ENCODE results near the gene DHH. TPM values are rescaled to one million over a fixed set of nuclear protein-coding genes. Genes with fewer than 3 reads are reported as not detected.

DHH gene
- total and polyA plus RNA-seq, 2 experiments from 2014 or later: not detected

DNA sequence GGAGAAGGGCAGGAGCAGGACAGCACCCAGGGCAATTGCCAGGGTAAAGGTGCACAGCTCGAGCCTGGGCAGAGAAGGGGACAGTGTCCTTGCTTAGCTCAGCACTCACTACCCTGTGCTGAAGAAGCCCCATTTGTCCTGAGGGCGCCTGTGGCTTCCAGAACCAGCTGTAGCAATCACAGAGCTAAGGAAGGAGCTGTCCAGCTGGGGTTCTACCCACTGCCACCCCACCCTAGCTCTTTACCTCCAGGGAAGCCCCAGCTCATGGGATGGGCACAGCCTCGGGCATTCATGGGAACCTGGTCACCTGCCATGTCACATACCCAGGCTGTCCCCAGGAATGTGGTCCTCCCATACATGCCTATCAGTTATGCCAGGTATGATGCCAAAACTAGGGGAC, 10.2 kb upstream of the DHH start (continued):
- TF ChIP-seq, protein P1, sequence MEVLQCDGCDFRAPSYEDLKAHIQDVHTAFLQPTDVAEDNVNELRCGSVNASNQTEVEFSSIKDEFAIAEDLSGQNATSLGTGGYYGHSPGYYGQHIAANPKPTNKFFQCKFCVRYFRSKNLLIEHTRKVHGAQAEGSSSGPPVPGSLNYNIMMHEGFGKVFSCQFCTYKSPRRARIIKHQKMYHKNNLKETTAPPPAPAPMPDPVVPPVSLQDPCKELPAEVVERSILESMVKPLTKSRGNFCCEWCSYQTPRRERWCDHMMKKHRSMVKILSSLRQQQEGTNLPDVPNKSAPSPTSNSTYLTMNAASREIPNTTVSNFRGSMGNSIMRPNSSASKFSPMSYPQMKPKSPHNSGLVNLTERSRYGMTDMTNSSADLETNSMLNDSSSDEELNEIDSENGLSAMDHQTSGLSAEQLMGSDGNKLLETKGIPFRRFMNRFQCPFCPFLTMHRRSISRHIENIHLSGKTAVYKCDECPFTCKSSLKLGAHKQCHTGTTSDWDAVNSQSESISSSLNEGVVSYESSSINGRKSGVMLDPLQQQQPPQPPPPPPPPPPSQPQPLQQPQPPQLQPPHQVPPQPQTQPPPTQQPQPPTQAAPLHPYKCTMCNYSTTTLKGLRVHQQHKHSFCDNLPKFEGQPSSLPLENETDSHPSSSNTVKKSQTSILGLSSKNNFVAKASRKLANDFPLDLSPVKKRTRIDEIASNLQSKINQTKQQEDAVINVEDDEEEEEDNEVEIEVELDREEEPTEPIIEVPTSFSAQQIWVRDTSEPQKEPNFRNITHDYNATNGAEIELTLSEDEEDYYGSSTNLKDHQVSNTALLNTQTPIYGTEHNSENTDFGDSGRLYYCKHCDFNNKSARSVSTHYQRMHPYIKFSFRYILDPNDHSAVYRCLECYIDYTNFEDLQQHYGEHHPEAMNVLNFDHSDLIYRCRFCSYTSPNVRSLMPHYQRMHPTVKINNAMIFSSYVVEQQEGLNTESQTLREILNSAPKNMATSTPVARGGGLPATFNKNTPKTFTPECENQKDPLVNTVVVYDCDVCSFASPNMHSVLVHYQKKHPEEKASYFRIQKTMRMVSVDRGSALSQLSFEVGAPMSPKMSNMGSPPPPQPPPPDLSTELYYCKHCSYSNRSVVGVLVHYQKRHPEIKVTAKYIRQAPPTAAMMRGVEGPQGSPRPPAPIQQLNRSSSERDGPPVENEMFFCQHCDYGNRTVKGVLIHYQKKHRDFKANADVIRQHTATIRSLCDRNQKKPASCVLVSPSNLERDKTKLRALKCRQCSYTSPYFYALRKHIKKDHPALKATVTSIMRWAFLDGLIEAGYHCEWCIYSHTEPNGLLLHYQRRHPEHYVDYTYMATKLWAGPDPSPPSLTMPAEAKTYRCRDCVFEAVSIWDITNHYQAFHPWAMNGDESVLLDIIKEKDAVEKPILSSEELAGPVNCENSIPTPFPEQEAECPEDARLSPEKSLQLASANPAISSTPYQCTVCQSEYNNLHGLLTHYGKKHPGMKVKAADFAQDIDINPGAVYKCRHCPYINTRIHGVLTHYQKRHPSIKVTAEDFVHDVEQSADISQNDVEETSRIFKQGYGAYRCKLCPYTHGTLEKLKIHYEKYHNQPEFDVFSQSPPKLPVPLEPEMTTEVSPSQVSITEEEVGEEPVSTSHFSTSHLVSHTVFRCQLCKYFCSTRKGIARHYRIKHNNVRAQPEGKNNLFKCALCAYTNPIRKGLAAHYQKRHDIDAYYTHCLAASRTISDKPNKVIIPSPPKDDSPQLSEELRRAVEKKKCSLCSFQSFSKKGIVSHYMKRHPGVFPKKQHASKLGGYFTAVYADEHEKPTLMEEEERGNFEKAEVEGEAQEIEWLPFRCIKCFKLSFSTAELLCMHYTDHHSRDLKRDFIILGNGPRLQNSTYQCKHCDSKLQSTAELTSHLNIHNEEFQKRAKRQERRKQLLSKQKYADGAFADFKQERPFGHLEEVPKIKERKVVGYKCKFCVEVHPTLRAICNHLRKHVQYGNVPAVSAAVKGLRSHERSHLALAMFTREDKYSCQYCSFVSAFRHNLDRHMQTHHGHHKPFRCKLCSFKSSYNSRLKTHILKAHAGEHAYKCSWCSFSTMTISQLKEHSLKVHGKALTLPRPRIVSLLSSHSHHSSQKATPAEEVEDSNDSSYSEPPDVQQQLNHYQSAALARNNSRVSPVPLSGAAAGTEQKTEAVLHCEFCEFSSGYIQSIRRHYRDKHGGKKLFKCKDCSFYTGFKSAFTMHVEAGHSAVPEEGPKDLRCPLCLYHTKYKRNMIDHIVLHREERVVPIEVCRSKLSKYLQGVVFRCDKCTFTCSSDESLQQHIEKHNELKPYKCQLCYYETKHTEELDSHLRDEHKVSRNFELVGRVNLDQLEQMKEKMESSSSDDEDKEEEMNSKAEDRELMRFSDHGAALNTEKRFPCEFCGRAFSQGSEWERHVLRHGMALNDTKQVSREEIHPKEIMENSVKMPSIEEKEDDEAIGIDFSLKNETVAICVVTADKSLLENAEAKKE (CRISPR knock-in tag; IDR thresholded peaks at IDR 0.05): no peak
- TF ChIP-seq NANOG (IDR thresholded peaks at IDR 0.05; ENCODE audit: borderline replicate concordance) (no peak), POLR2AphosphoS5 (IDR thresholded peaks at IDR 0.05; ENCODE audit: low read depth) (no peak), JUNB (IDR thresholded peaks at IDR 0.05; ENCODE audit: unreplicated experiment) (no peak)

DNA sequence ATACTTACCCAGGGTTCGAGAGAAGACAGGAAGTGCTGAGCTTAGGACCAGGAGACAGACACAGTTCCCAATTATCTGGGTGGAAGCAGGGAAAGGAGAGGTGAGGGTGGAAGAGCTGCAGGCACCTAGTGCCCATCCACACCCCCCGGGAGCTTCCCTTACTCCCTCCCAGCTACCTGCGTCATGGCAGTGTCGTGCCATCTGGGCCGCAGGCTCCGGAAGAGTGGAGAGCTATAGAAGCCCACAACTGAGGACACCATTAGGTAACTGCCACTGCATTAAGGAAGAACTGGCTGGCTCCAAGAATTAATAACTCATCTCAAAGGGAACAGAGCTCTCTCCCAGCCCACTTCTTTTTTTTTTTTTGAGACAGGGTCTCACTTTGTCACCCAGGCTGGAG, 5.8 kb upstream of the DHH start:
- ATAC-seq: no peak
- no peak overlapping the region for H3K27ac ChIP-seq (ENCODE audit: low read depth)
- H3K9me3 Mint-ChIP-seq: no peaks in the 10 kb centered on the region
- peaks cover 4% of the 10 kb centered on the region; the same call in 1 of the 2 replicates for H3K36me3 ChIP-seq (ENCODE audit: insufficient read depth)
- peaks cover 43% of the 10 kb centered on the region for H3K36me3 Mint-ChIP-seq (ENCODE audit: low read depth)
- H3K79me2 ChIP-seq (replicated peaks; ENCODE audit: insufficient read depth): no peaks in the 10 kb centered on the region
- DNase-seq (ENCODE audit: low spot score): no peak
- H2AFZ ChIP-seq: no peak overlapping the region
- H4K20me1 ChIP-seq (replicated peaks; ENCODE audit: insufficient read depth): peaks cover 9% of the 10 kb centered on the region
- 0 out of 2 replicates have a peak, but pooled peaks cover 2% of the 10 kb centered on the region for H3K4me1 ChIP-seq (ENCODE audit: insufficient read depth)
- no peak overlapping the region for H3K27ac Mint-ChIP-seq
- H3K27me3 ChIP-seq (ENCODE audit: insufficient read depth): peaks cover 11% of the 10 kb centered on the region
- H3K4me3 ChIP-seq: no peak overlapping the region
- no peak overlapping the region for H3K4me3 Mint-ChIP-seq
- H3K27me3 Mint-ChIP-seq (ENCODE audit: insufficient read depth, low read depth, poor library complexity): peaks cover 12% of the 10 kb centered on the region
- H3K4me2 ChIP-seq: no peak overlapping the region
- H3K4me1 Mint-ChIP-seq: peaks cover 8% of the 10 kb centered on the region
- no peaks in the 10 kb centered on the region for H3K9me2 ChIP-seq (ENCODE audit: insufficient read depth)
- H3F3A ChIP-seq (replicated peaks; ENCODE audit: low read depth): 0 out of 2 replicates have a peak, but pooled peaks cover 2% of the 10 kb centered on the region
- no peak for TF ChIP-seq EZH2 (IDR thresholded peaks at IDR 0.05; ENCODE audit: low read depth, unreplicated experiment)
- TF ChIP-seq STAT1 (IDR thresholded peaks at IDR 0.05; ENCODE audit: unreplicated experiment): no peak
- no peak for TF ChIP-seq CREB1 (CRISPR knock-in tag; IDR thresholded peaks at IDR 0.05; ENCODE audit: low read depth)
- no peak for TF ChIP-seq ZNF114 (CRISPR knock-in tag; IDR thresholded peaks at IDR 0.05)
- TF ChIP-seq NANOG (IDR thresholded peaks at IDR 0.05; ENCODE audit: borderline replicate concordance): no peak
- TF ChIP-seq, protein P2, sequence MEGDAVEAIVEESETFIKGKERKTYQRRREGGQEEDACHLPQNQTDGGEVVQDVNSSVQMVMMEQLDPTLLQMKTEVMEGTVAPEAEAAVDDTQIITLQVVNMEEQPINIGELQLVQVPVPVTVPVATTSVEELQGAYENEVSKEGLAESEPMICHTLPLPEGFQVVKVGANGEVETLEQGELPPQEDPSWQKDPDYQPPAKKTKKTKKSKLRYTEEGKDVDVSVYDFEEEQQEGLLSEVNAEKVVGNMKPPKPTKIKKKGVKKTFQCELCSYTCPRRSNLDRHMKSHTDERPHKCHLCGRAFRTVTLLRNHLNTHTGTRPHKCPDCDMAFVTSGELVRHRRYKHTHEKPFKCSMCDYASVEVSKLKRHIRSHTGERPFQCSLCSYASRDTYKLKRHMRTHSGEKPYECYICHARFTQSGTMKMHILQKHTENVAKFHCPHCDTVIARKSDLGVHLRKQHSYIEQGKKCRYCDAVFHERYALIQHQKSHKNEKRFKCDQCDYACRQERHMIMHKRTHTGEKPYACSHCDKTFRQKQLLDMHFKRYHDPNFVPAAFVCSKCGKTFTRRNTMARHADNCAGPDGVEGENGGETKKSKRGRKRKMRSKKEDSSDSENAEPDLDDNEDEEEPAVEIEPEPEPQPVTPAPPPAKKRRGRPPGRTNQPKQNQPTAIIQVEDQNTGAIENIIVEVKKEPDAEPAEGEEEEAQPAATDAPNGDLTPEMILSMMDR (conservative IDR thresholded peaks at IDR 0.05; ENCODE audit: low read depth in 2 of 2): no peak
- TF ChIP-seq, protein P3, sequence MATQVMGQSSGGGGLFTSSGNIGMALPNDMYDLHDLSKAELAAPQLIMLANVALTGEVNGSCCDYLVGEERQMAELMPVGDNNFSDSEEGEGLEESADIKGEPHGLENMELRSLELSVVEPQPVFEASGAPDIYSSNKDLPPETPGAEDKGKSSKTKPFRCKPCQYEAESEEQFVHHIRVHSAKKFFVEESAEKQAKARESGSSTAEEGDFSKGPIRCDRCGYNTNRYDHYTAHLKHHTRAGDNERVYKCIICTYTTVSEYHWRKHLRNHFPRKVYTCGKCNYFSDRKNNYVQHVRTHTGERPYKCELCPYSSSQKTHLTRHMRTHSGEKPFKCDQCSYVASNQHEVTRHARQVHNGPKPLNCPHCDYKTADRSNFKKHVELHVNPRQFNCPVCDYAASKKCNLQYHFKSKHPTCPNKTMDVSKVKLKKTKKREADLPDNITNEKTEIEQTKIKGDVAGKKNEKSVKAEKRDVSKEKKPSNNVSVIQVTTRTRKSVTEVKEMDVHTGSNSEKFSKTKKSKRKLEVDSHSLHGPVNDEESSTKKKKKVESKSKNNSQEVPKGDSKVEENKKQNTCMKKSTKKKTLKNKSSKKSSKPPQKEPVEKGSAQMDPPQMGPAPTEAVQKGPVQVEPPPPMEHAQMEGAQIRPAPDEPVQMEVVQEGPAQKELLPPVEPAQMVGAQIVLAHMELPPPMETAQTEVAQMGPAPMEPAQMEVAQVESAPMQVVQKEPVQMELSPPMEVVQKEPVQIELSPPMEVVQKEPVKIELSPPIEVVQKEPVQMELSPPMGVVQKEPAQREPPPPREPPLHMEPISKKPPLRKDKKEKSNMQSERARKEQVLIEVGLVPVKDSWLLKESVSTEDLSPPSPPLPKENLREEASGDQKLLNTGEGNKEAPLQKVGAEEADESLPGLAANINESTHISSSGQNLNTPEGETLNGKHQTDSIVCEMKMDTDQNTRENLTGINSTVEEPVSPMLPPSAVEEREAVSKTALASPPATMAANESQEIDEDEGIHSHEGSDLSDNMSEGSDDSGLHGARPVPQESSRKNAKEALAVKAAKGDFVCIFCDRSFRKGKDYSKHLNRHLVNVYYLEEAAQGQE (IDR thresholded peaks at IDR 0.05; ENCODE audit: unreplicated experiment): no peak
- TF ChIP-seq, protein P4, sequence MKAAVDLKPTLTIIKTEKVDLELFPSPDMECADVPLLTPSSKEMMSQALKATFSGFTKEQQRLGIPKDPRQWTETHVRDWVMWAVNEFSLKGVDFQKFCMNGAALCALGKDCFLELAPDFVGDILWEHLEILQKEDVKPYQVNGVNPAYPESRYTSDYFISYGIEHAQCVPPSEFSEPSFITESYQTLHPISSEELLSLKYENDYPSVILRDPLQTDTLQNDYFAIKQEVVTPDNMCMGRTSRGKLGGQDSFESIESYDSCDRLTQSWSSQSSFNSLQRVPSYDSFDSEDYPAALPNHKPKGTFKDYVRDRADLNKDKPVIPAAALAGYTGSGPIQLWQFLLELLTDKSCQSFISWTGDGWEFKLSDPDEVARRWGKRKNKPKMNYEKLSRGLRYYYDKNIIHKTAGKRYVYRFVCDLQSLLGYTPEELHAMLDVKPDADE (IDR thresholded peaks at IDR 0.05): no peak
